OCI-LY7 (cell line): ENCODE data around the gene TMEM250. TPM values are rescaled to one million over a fixed set of nuclear protein-coding genes. Genes with fewer than 3 reads are reported as not detected.

Experiments used
- BruUV-seq: library from RNA; stranded (reverse); fragments of 400-500 nt; replicated peaks from 2 replicates; lab custom pipeline; 2021; lab: Mats Ljungman, UMichigan
- CTCF ChIA-PET: fragments of 300-600 bp; sonication (Branson Sonifier 250); formaldehyde crosslinking; loops from one replicate; lab custom pipeline; 2022; ENCODE audit warnings: antibody characterized with exemption; ENCODE audit not compliant: unreplicated experiment; lab: Charles Lee
- POLR2A ChIA-PET: fragments of 300-600 bp; sonication (Branson Sonifier 250); formaldehyde crosslinking; loops from one replicate; lab custom pipeline; 2022; ENCODE audit warnings: antibody characterized with exemption; lab: Charles Lee
- DNase-seq: peaks from one replicate; pipeline ENCODE4 v3.0.0-alpha.2; 2015; ENCODE audit warnings: low spot score
- H2AFZ ChIP-seq: fragments of 200-600 bp; sonication (generic), shearing (Covaris generic); 2 replicates; pipeline ENCODE4 v1.6.1; 2014; ENCODE audit warnings: mild to moderate bottlenecking, antibody characterized with exemption, low read length, moderate library complexity
- H3K27ac ChIP-seq: fragments of 200-600 bp; sonication (generic); 2 replicates; pipeline ENCODE4 v1.5.1; 2014; ENCODE audit warnings: mixed run types, low read depth, mild to moderate bottlenecking, moderate library complexity, low read length, inconsistent platforms; ENCODE audit not compliant: poor library complexity, severe bottlenecking
- H3K36me3 ChIP-seq: fragments of 200-600 bp; sonication (generic); 2 replicates; pipeline ENCODE4 v1.6.1; 2014; ENCODE audit warnings: mild to moderate bottlenecking, antibody characterized with exemption, low read length, moderate library complexity, mixed read lengths; ENCODE audit not compliant: insufficient read depth
- H3K4me1 ChIP-seq: fragments of 200-600 bp; sonication (generic); 2 replicates; pipeline ENCODE4 v1.5.1; 2014; ENCODE audit warnings: mild to moderate bottlenecking, low read length; ENCODE audit not compliant: insufficient read depth, poor library complexity, severe bottlenecking
- H3K4me2 ChIP-seq: fragments of 200-600 bp; sonication (generic); 2 replicates; pipeline ENCODE4 v1.6.1; 2014; ENCODE audit warnings: mild to moderate bottlenecking, low read length
- H3K4me3 ChIP-seq: fragments of 200-600 bp; sonication (generic); 2 replicates; pipeline ENCODE4 v1.5.1; 2014; ENCODE audit warnings: mild to moderate bottlenecking, low read depth, low read length; ENCODE audit not compliant: poor library complexity, severe bottlenecking
- H3K79me2 ChIP-seq: fragments of 200-600 bp; sonication (generic); 2 replicates; pipeline ENCODE4 v1.6.1; 2016; ENCODE audit warnings: low read depth, mild to moderate bottlenecking, low read length, moderate library complexity, mixed read lengths; ENCODE audit not compliant: insufficient read depth
- H3K9me2 ChIP-seq: fragments of 200-600 bp; sonication (generic); 2 replicates; pipeline ENCODE4 v1.6.1; 2016; ENCODE audit warnings: mild to moderate bottlenecking, low read length, mixed read lengths; ENCODE audit not compliant: insufficient read depth
- H3K9me3 ChIP-seq: fragments of 200-600 bp; sonication (generic); 2 replicates; pipeline ENCODE4 v1.6.1; 2014; ENCODE audit warnings: mild to moderate bottlenecking, mixed run types, low read length, mixed read lengths
- H4K20me1 ChIP-seq: fragments of 200-600 bp; sonication (generic); 2 replicates; pipeline ENCODE4 v1.6.1; 2014; ENCODE audit warnings: mild to moderate bottlenecking, antibody characterized with exemption, low read length, moderate library complexity, mixed read lengths; ENCODE audit not compliant: insufficient read depth
- EZH2phosphoT487 ChIP-seq: fragments of 200-600 bp; sonication (generic); IDR thresholded peaks from 2 replicates; pipeline ENCODE4 v1.6.1; 2018; ENCODE audit warnings: low read depth, borderline replicate concordance, mild to moderate bottlenecking, mixed run types, antibody characterized with exemption, low read length, moderate library complexity, mixed read lengths
- intact Hi-C: fragments of 100-400 bp; cut with micrococcal nuclease; formaldehyde crosslinking; loops from one replicate; pipeline ENCODE4 v1.10.0; 2022; ENCODE audit not compliant: unreplicated experiment
- total RNA-seq, 2 experiments: library from RNA; depleted of rRNA in 1 of 2; stranded (reverse); fragments of >200 nt in 1 of 2; shearing (Covaris generic) in 1 of 2; gene quantifications; 2 replicates each; pipeline ENCODE4 v1.2.3, GENCODE V29; 2014 to 2022
- TF ChIP-seq, protein P1 (sequence below): fragments of 200-600 bp; sonication (generic); conservative IDR thresholded peaks from 2 replicates; pipeline ENCODE4 v1.5.1; 2014; ENCODE audit warnings: mild to moderate bottlenecking, antibody characterized with exemption, low read length, moderate library complexity, mixed read lengths

Gene TMEM250
- total RNA-seq, 2 experiments from 2014 or later, result 51.0 to 53.8 TPM

DNA sequence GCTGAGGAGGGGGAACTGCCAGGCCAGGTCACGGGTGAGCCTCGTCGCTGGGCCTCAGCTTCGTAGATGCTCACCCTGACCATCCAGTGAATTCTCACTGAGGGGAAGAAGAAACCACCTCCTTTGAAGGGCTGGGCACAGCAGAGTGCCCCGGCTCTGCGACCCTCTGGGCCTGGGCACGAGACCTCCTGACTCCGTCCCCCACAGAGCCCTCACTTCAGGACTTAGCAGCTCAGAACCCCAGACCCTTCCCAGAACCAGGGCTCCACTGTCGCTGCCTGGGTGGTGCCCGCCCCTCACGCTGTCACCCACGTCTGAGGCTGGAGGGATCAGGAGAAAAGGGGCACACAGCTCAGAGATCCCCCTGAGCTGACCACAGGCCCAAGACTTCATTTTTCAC is 34.3 kb upstream of the TMEM250 start:
- CTCF ChIA-PET, result interaction anchor here (0.5 to 0.6 kb wide), 3 partner anchors 13 to 605 kb away, joined by 3 read pairs; partner anchors contain the start of gene LCN8
- intact Hi-C loops, result no loop called here

DNA sequence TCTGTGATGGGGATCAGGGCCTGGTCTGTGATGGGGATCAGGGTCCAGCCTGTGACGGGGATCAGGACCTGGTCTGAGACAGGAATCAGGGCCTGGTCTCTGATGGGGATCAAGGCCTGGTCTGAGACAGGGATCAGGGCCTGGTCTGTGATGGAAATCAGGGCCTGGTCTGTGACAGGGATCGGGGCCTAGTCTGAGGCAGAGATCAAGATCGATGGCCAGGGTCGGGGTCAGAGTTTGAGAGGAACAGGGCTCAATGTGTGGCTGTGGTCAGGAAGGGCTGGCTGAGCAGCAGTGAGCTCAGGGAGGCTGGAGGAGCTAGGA is 33.8 kb upstream of the TMEM250 start:
- TF ChIP-seq, protein P1, sequence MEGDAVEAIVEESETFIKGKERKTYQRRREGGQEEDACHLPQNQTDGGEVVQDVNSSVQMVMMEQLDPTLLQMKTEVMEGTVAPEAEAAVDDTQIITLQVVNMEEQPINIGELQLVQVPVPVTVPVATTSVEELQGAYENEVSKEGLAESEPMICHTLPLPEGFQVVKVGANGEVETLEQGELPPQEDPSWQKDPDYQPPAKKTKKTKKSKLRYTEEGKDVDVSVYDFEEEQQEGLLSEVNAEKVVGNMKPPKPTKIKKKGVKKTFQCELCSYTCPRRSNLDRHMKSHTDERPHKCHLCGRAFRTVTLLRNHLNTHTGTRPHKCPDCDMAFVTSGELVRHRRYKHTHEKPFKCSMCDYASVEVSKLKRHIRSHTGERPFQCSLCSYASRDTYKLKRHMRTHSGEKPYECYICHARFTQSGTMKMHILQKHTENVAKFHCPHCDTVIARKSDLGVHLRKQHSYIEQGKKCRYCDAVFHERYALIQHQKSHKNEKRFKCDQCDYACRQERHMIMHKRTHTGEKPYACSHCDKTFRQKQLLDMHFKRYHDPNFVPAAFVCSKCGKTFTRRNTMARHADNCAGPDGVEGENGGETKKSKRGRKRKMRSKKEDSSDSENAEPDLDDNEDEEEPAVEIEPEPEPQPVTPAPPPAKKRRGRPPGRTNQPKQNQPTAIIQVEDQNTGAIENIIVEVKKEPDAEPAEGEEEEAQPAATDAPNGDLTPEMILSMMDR, result no peak
- no peak for TF ChIP-seq EZH2phosphoT487
- Histone ChIP-seq H3K9me2 (no peaks in the 10 kb centered on the region), H3K36me3 (no peaks in the 10 kb centered on the region), H3K4me1 (no peaks in the 10 kb centered on the region), H4K20me1 (no peaks in the 10 kb centered on the region), H3K9me3 (no peaks in the 10 kb centered on the region), H3K4me3 (no peak overlapping the region), H3K27ac (no peak overlapping the region), H3K4me2 (no peak overlapping the region), H2AFZ (no peak overlapping the region), H3K79me2 (no peaks in the 10 kb centered on the region)
- DNase-seq, result no peak
- POLR2A ChIA-PET, result no interaction called here
- CTCF ChIA-PET, result interaction anchor here (0.5 to 0.6 kb wide), 3 partner anchors 12 to 605 kb away, joined by 3 read pairs; partner anchors contain the start of gene LCN8
- intact Hi-C loops, result no loop called here
- BruUV-seq, result no TSS peak

More for the DNA sequence above, 34.3 kb upstream of the TMEM250 start:
- H3K27ac ChIP-seq, result no peak overlapping the region
- no peak overlapping the region for H2AFZ ChIP-seq
- H4K20me1 ChIP-seq, result no peaks in the 10 kb centered on the region
- DNase-seq, result no peak
- H3K9me2 ChIP-seq, result no peaks in the 10 kb centered on the region
- no peak overlapping the region for H3K4me3 ChIP-seq
- POLR2A ChIA-PET, result no interaction called here
- no TSS peak for BruUV-seq
- no peaks in the 10 kb centered on the region for H3K79me2 ChIP-seq
- H3K9me3 ChIP-seq, result no peaks in the 10 kb centered on the region
- H3K36me3 ChIP-seq, result no peaks in the 10 kb centered on the region
- no peak for TF ChIP-seq EZH2phosphoT487
- TF ChIP-seq, protein P1, result no peak
- no peaks in the 10 kb centered on the region for H3K4me1 ChIP-seq
- H3K4me2 ChIP-seq, result no peak overlapping the region

DNA sequence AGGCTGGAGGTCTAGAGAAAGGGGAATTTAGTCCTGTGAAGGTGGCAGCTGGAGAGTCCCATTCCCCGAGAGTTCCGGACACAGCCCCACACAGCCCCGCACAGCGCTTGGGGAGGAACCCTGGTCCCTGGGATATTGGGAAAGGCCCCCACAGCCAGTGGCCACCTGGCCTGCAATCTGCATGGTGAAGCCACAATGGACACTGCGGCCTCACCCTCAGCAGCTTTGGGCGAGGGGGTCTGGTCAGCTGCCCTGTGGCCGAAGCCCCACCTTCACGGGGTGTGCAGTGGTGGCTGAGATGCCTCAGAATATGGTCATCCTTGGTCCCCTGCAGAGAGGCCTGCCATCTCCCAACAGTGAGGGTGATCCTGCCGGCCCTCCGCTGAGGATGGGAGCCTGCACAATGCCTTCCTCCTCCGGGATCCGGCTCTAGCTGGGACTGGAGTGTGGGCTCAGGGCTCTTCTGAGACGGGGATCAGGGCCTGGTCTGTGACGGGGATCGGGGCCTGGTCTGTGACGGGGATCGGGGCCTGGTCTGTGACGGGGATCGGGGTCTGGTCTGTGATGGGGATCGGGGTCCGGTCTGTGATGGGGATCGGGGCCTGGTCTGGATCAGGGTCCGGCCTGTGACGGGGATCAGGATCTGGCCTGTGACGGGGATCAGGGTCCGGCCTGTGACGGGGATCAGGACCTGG is 33.3 kb upstream of the TMEM250 start:
- H3K36me3 ChIP-seq, result no peaks in the 10 kb centered on the region
- no peak for DNase-seq
- TF ChIP-seq, protein P1, result no peak
- TF ChIP-seq EZH2phosphoT487, result no peak
- no peaks in the 10 kb centered on the region for H4K20me1 ChIP-seq
- ChIA-PET POLR2A (no interaction called here), CTCF (interaction anchor here (0.6 kb wide), 1 partner anchor 134 kb away, joined by 3 read pairs; no protein-coding TSS in a partner anchor)
- H3K9me2 ChIP-seq, result no peaks in the 10 kb centered on the region
- intact Hi-C loops, result no loop called here
- H2AFZ ChIP-seq, result no peak overlapping the region
- H3K27ac ChIP-seq, result no peak overlapping the region
- H3K4me2 ChIP-seq, result no peak overlapping the region
- H3K4me1 ChIP-seq, result no peaks in the 10 kb centered on the region
- H3K4me3 ChIP-seq, result no peak overlapping the region
- no TSS peak for BruUV-seq
- no peaks in the 10 kb centered on the region for H3K79me2 ChIP-seq
- H3K9me3 ChIP-seq, result no peaks in the 10 kb centered on the region
